HG02798 (cell line): Measurements from ENCODE around the gene ZBTB9.

Source experiments
- ATAC-seq: cut with Tn5 transposase; IDR thresholded peaks from one replicate; pipeline ENCODE4 v1.9.1; 2021; ENCODE audit warnings: mild to moderate bottlenecking; ENCODE audit not compliant: unreplicated experiment, poor library complexity

Gene ZBTB9

GRCh38 chr6:33454009-33454946 lies at the start of gene ZBTB9:
Gene ZBTB9 (plus strand): TSS chr6:33454576. CDS start chr6:33455101, 525 bp downstream.
- ATAC-seq = peak; percentile 99

- no peak for ATAC-seq
Observed at GRCh38 chr6:33404884-33405283, 49.5 kb upstream of the ZBTB9 start.

GRCh38 chr6:33405386-33405940 lies 48.9 kb upstream of the ZBTB9 start:
- ATAC-seq = no peak

- ATAC-seq = no peak
Observed at GRCh38 chr6:33406126-33406525, 48.2 kb upstream of the ZBTB9 start.

- ATAC-seq = no peak
Observed at GRCh38 chr6:33407132-33407718, 47.2 kb upstream of the ZBTB9 start.

- peak; percentile 90 for ATAC-seq
Observed at GRCh38 chr6:33410050-33410710, 44.2 kb upstream of the ZBTB9 start.

- ATAC-seq = peak; percentile 30
Observed at GRCh38 chr6:33410711-33411631, 43.4 kb upstream of the ZBTB9 start, which contains the start of gene PHF1. Gene PHF1 (plus strand): TSS chr6:33411014. CDS start chr6:33412264, 1,250 bp downstream.

GRCh38 chr6:33411632-33412005 lies 42.8 kb upstream of the ZBTB9 start:
- no peak for ATAC-seq

- ATAC-seq = no peak
Observed at GRCh38 chr6:33412140-33413009, 42.0 kb upstream of the ZBTB9 start.

GRCh38 chr6:33413241-33414120 lies 40.9 kb upstream of the ZBTB9 start:
- ATAC-seq = no peak

- no peak for ATAC-seq
Observed at GRCh38 chr6:33414592-33415271, 39.6 kb upstream of the ZBTB9 start.

GRCh38 chr6:33415831-33416230 lies 38.5 kb upstream of the ZBTB9 start:
- ATAC-seq = no peak

GRCh38 chr6:33416386-33417127 lies 37.8 kb upstream of the ZBTB9 start:
- ATAC-seq = no peak

- ATAC-seq = no peak
Observed at GRCh38 chr6:33417128-33417902, 37.1 kb upstream of the ZBTB9 start.

GRCh38 chr6:33417903-33418689 lies 36.3 kb upstream of the ZBTB9 start, which contains the start of gene CUTA:
Gene CUTA (minus strand): TSS chr6:33418107. CDS start chr6:33418000, 107 bp downstream.
- peak; percentile 90 for ATAC-seq
